Peyer's patch (tissue), 4 donors: Measurements from ENCODE around the gene ARHGAP26.

Experiments used
- CTCF ChIP-seq, 6 experiments: fragments of 450-650 bp in 4 of 6; fragments of 200-600 bp in 2 of 6; sonication (generic) in 1 of 6; IDR thresholded peaks; one replicate each; pipeline ENCODE4 v1.5.1; 2017 to 2019; ENCODE audit warnings: antibody characterized with exemption in 6 of 6, mild to moderate bottlenecking in 3 of 6, moderate library complexity in 1 of 6
- POLR2A ChIP-seq, 2 donors: fragments of 450-650 bp; IDR thresholded peaks; one replicate each; pipeline ENCODE4 v1.5.1; 2017; ENCODE audit warnings: antibody characterized with exemption in 2 of 2, mild to moderate bottlenecking in 2 of 2, moderate library complexity in 2 of 2

- TF ChIP-seq CTCF (IDR thresholded peaks at IDR 0.05) (no peak), POLR2A (IDR thresholded peaks at IDR 0.05) (no peak)
These were observed 426.6 kb downstream of the ARHGAP26 start for GRCh38 chr5:143196601-143197259.
